Karpas-422 (cell line): ENCODE measurements around the gene APOD. TPM values are rescaled to one million over a fixed set of nuclear protein-coding genes. Genes with fewer than 3 reads are reported as not detected.
"Not testable (repeated sequence)": the region's sequence is repeated elsewhere in the genome, so short reads cannot be mapped to it uniquely, and the experiment has no call there.

Experiments used
- DNase-seq: peaks from one replicate; pipeline ENCODE4 v3.0.0-alpha.2; 2015
- H2AFZ ChIP-seq: fragments of 200-600 bp; sonication (generic); 2 replicates; pipeline ENCODE4 v1.6.1; 2014; ENCODE audit warnings: antibody characterized with exemption, low read length, mixed read lengths
- H3K27ac ChIP-seq: fragments of 200-600 bp; sonication (generic); 2 replicates; pipeline ENCODE4 v1.5.1; 2014; ENCODE audit warnings: mild to moderate bottlenecking, low read length, moderate library complexity
- H3K27me3 ChIP-seq: fragments of 200-600 bp; sonication (generic); 2 replicates; pipeline ENCODE4 v1.6.1; 2014; ENCODE audit warnings: low read length, mixed read lengths
- H3K36me3 ChIP-seq: fragments of 200-600 bp; sonication (generic); 2 replicates; pipeline ENCODE4 v1.6.1; 2014; ENCODE audit warnings: low read length, mixed read lengths; ENCODE audit not compliant: insufficient read depth
- H3K4me1 ChIP-seq: fragments of 200-600 bp; sonication (generic); 2 replicates; pipeline ENCODE4 v1.6.1; 2014; ENCODE audit warnings: mild to moderate bottlenecking, low read length, mixed read lengths
- H3K4me2 ChIP-seq: fragments of 200-600 bp; sonication (generic); 2 replicates; pipeline ENCODE4 v1.6.1; 2014; ENCODE audit warnings: low read length, low read depth, mild to moderate bottlenecking; ENCODE audit not compliant: poor library complexity, severe bottlenecking
- H3K4me3 ChIP-seq: fragments of 200-600 bp; sonication (generic); 2 replicates; pipeline ENCODE4 v1.5.1; 2014; ENCODE audit warnings: mild to moderate bottlenecking, antibody characterized with exemption, low read length, mixed read lengths
- H3K79me2 ChIP-seq: fragments of 200-600 bp; sonication (generic); 2 replicates; pipeline ENCODE4 v1.6.1; 2014; ENCODE audit warnings: mild to moderate bottlenecking, low read length, mixed read lengths
- H3K9ac ChIP-seq: fragments of 200-600 bp; sonication (generic); 2 replicates; pipeline ENCODE4 v1.6.0; 2014; ENCODE audit warnings: low read length
- H3K9me2 ChIP-seq: fragments of 200-600 bp; sonication (generic), shearing (Covaris generic); replicated peaks from 2 replicates; pipeline ENCODE4 v1.6.0; 2014; ENCODE audit warnings: mild to moderate bottlenecking, low read length, moderate library complexity; ENCODE audit not compliant: insufficient read depth
- H3K9me3 ChIP-seq: fragments of 300-700, 200-600 bp; sonication (generic); 2 replicates; pipeline ENCODE4 v1.6.1; 2014; ENCODE audit warnings: low read length, mixed read lengths
- H4K20me1 ChIP-seq: fragments of 200-600 bp; sonication (generic); 2 replicates; pipeline ENCODE4 v1.6.1; 2014; ENCODE audit warnings: mild to moderate bottlenecking, antibody characterized with exemption, low read length, low read depth; ENCODE audit not compliant: insufficient read depth
- total RNA-seq: library from RNA; depleted of rRNA; stranded (reverse); fragments of >200 nt; shearing (Covaris generic); gene quantifications from 2 replicates; pipeline ENCODE4 v1.2.3, GENCODE V29; 2014; ENCODE audit warnings: low replicate concordance

The APOD gene
- total RNA-seq, 1 experiment from 2014 or later: not detected

- H3K9ac ChIP-seq, H4K20me1 ChIP-seq, H2AFZ ChIP-seq, H3K27ac ChIP-seq, H3K79me2 ChIP-seq, H3K9me2 ChIP-seq, H3K4me2 ChIP-seq, H3K9me3 ChIP-seq, H3K4me1 ChIP-seq, H3K27me3 ChIP-seq, H3K36me3 ChIP-seq, H3K4me3 ChIP-seq: not testable (repeated sequence)
- DNase-seq: peak; percentile 42
These were observed 36.0 kb upstream of the APOD start for GRCh38 chr3:195619591-195620369.

- DNase-seq, H3K4me1 ChIP-seq, H3K9ac ChIP-seq: not testable (repeated sequence)
These were observed 34.3 kb upstream of the APOD start for GRCh38 chr3:195617784-195618659.

DNA sequence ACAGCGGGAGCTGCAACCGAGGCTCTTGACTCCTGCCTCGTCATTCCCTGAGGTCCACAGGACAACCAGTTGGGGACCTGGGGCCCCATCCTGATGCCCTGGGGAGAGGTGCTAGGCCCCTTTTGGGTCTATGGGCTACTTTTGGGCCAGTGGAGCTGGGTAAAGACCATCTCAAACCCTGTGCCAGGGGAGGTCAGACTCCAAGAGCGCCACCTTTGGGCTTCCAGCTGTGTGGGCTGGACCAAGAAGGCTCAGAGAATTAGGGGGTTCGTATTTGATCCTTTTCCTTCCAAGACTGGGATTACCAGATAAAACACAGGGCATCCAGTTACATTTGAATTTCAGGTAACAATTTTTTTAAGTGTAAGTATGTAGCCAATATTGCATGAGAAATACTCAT is 33.4 kb upstream of the APOD start:
- not testable (repeated sequence) for H4K20me1 ChIP-seq, H3K27me3 ChIP-seq, H3K4me1 ChIP-seq, H3K4me3 ChIP-seq, H3K79me2 ChIP-seq, DNase-seq, H3K9me2 ChIP-seq, H3K36me3 ChIP-seq, H3K9ac ChIP-seq, H3K4me2 ChIP-seq, H3K9me3 ChIP-seq, H3K27ac ChIP-seq, H2AFZ ChIP-seq

More at GRCh38 chr3:195617784-195618659, 34.3 kb upstream of the APOD start:
- not testable (repeated sequence) for H3K79me2 ChIP-seq, H4K20me1 ChIP-seq, H3K27me3 ChIP-seq, H3K4me3 ChIP-seq, H2AFZ ChIP-seq, H3K27ac ChIP-seq, H3K9me3 ChIP-seq, H3K9me2 ChIP-seq, H3K36me3 ChIP-seq, H3K4me2 ChIP-seq

- no peak overlapping the region for H3K4me3 ChIP-seq
- H3K36me3 ChIP-seq: no peaks in the 10 kb centered on the region
- no peaks in the 10 kb centered on the region for H3K9me3 ChIP-seq
- no peak overlapping the region for H3K4me2 ChIP-seq
- H3K9ac ChIP-seq: no peak overlapping the region
- H4K20me1 ChIP-seq: no peaks in the 10 kb centered on the region
- no peak overlapping the region for H3K27ac ChIP-seq
- no peaks in the 10 kb centered on the region for H3K79me2 ChIP-seq
- H3K27me3 ChIP-seq: no peaks in the 10 kb centered on the region
- no peak overlapping the region for H2AFZ ChIP-seq
- no peaks in the 10 kb centered on the region for H3K4me1 ChIP-seq
- no peak for DNase-seq
- H3K9me2 ChIP-seq: no peaks in the 10 kb centered on the region
These were observed 32.9 kb upstream of the APOD start for GRCh38 chr3:195616681-195617080.

DNA sequence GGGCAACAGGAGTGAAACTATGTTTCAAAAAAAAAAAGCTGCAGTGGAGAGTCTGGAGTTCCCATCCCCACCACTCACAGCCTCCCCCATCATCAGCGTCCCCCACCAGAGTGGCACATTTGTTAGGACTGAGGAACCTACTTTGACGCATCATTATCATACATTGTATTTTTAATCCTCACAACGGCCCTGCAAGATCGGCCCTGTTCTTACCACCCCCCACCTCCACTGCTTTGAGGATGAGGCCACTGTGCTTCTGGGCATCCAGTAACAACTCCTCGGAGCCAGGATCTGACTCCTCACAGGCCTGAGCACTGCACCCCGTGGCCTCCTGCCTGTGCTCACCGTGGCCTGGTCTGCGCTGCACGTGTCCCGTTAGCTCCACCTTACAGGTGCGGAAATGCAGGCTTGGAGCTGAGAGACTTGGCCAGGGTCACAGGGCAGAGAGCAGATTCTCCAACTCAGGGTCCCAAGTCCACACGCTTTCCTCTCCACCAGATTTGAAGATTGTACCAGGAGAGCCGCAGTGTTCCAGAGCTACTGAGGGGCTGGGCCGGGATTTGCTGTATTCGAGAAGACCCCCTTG is 32.3 kb upstream of the APOD start:
- H3K4me1 ChIP-seq, H3K79me2 ChIP-seq, H3K9ac ChIP-seq, H3K4me3 ChIP-seq, H2AFZ ChIP-seq, DNase-seq, H3K4me2 ChIP-seq, H3K27ac ChIP-seq, H3K9me3 ChIP-seq, H4K20me1 ChIP-seq, H3K9me2 ChIP-seq, H3K27me3 ChIP-seq, H3K36me3 ChIP-seq: not testable (repeated sequence)

- H3K4me1 ChIP-seq, H3K4me2 ChIP-seq, DNase-seq: not testable (repeated sequence)
These were observed 31.1 kb upstream of the APOD start for GRCh38 chr3:195614672-195615504.

DNA sequence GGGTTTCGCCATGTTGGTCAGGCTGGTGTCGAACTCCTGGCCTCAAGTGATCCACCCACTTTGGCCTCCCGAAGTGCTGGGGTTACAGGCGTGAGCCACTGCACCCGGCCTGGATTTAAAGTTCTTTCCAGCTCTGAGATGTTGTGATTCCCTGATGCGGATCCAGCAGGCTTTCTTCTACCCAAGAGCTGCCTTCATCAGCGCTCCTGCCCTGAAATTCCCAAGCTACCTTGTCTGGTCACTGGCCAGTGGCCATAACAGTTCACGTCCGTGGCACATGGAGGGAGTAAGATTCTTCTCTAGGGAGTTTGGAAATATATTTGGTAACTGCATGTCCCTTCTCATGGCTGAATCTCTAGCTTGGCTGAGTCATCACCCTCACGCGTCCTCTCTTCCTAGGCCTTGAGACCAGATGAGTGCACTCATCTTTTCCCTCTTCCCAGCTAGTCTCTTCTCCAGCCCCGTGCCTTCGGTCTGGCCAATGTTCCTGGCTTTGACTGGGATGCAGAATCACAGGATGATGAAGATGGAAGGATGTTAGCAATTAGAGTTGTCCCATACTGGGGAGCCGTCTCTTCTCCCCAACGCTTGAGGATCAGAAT is 29.8 kb upstream of the APOD start:
- Histone ChIP-seq H3K79me2 (no peaks in the 10 kb centered on the region), H2AFZ (no peak overlapping the region), H3K4me1 (no peaks in the 10 kb centered on the region), H3K4me3 (no peak overlapping the region), H3K9ac (no peak overlapping the region), H3K36me3 (no peaks in the 10 kb centered on the region), H3K4me2 (no peak overlapping the region), H4K20me1 (no peaks in the 10 kb centered on the region), H3K27ac (no peak overlapping the region), H3K9me3 (no peaks in the 10 kb centered on the region), H3K9me2 (no peaks in the 10 kb centered on the region), H3K27me3 (no peaks in the 10 kb centered on the region)
- no peak for DNase-seq

More at GRCh38 chr3:195614672-195615504, 31.1 kb upstream of the APOD start:
- not testable (repeated sequence) for H3K27ac ChIP-seq, H3K79me2 ChIP-seq, H3K36me3 ChIP-seq, H3K9me3 ChIP-seq, H3K4me3 ChIP-seq, H3K9me2 ChIP-seq, H3K9ac ChIP-seq, H2AFZ ChIP-seq, H4K20me1 ChIP-seq, H3K27me3 ChIP-seq
